Panc1 (cell line): ENCODE data around the gene PPIA. TPM values are rescaled to one million over a fixed set of nuclear protein-coding genes. Genes with fewer than 3 reads are reported as not detected.

ENCODE experiments used
- total RNA-seq: library from RNA; stranded (reverse); gene quantifications from one replicate; pipeline ENCODE4 v1.2.1, GENCODE V29; 2021; ENCODE audit not compliant: unreplicated experiment

The PPIA gene
- total RNA-seq, 1 experiment from 2014 or later = 3,706 TPM

Other genes with a start within 250 kb of the PPIA start
- 147 TPM for gene DDX56, start 222.8 kb upstream of the PPIA start, total RNA-seq
- 123 TPM for gene TMED4, start 214.4 kb upstream of the PPIA start, total RNA-seq
- gene OGDH, start 190.1 kb upstream of the PPIA start, total RNA-seq = 166 TPM
- 137 TPM for gene ZMIZ2, start 47.8 kb upstream of the PPIA start, total RNA-seq
- gene H2AZ2, start 51.4 kb downstream of the PPIA start, total RNA-seq = 319 TPM
- gene PURB, start 88.8 kb downstream of the PPIA start, total RNA-seq = 25.2 TPM
- gene MYO1G, start 182.3 kb downstream of the PPIA start, total RNA-seq = 0.41 TPM
- gene CCM2, start 203.5 kb downstream of the PPIA start, total RNA-seq = 97.1 TPM